WTC11 (cell line): Measurements from ENCODE around the gene EOLA1.
"Not testable (repeated sequence)": the region's sequence is repeated elsewhere in the genome, so short reads cannot be mapped to it uniquely, and the experiment has no call there.

Source experiments
- TF ChIP-seq, protein P1 (sequence below): sonication (generic); formaldehyde crosslinking; IDR thresholded peaks from 2 replicates; pipeline ENCODE4 v1.8.0; 2023; ENCODE audit warnings: missing genetic modification reagents, mild to moderate bottlenecking, borderline replicate concordance
- TF ChIP-seq, protein P2 (sequence below): fragments of 200-600 bp; IDR thresholded peaks from 2 replicates; pipeline ENCODE4 v1.8.0; 2022; ENCODE audit warnings: antibody characterized with exemption
- TF ChIP-seq, protein P3 (sequence below): sonication (generic); formaldehyde crosslinking; IDR thresholded peaks from 2 replicates; pipeline ENCODE4 v1.8.1; 2023; ENCODE audit warnings: mild to moderate bottlenecking, missing genetic modification reagents, moderate library complexity

DNA sequence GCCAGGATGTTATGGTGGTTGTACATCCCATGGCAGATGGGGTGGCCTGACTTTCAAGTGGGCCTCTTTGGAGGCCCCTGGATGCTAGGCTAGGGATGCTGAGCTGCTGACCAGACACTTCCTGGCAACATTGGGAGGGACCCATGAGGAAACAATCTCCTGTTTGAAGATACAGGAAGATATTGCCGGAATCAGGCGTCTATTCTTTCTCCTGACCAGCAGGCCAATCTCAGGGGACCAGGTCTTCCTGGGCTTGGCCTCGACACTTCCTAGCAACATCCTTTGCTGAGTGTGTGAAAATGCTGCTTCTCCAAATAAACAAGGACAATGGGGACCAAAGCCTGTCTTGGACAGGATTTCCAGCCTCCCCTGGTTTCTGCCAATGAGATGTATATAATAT lies 7.0 kb downstream of the EOLA1 start:
- TF ChIP-seq, protein P1, sequence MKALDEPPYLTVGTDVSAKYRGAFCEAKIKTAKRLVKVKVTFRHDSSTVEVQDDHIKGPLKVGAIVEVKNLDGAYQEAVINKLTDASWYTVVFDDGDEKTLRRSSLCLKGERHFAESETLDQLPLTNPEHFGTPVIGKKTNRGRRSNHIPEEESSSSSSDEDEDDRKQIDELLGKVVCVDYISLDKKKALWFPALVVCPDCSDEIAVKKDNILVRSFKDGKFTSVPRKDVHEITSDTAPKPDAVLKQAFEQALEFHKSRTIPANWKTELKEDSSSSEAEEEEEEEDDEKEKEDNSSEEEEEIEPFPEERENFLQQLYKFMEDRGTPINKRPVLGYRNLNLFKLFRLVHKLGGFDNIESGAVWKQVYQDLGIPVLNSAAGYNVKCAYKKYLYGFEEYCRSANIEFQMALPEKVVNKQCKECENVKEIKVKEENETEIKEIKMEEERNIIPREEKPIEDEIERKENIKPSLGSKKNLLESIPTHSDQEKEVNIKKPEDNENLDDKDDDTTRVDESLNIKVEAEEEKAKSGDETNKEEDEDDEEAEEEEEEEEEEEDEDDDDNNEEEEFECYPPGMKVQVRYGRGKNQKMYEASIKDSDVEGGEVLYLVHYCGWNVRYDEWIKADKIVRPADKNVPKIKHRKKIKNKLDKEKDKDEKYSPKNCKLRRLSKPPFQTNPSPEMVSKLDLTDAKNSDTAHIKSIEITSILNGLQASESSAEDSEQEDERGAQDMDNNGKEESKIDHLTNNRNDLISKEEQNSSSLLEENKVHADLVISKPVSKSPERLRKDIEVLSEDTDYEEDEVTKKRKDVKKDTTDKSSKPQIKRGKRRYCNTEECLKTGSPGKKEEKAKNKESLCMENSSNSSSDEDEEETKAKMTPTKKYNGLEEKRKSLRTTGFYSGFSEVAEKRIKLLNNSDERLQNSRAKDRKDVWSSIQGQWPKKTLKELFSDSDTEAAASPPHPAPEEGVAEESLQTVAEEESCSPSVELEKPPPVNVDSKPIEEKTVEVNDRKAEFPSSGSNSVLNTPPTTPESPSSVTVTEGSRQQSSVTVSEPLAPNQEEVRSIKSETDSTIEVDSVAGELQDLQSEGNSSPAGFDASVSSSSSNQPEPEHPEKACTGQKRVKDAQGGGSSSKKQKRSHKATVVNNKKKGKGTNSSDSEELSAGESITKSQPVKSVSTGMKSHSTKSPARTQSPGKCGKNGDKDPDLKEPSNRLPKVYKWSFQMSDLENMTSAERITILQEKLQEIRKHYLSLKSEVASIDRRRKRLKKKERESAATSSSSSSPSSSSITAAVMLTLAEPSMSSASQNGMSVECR (CRISPR knock-in tag) = not testable (repeated sequence)
- TF ChIP-seq, protein P2, sequence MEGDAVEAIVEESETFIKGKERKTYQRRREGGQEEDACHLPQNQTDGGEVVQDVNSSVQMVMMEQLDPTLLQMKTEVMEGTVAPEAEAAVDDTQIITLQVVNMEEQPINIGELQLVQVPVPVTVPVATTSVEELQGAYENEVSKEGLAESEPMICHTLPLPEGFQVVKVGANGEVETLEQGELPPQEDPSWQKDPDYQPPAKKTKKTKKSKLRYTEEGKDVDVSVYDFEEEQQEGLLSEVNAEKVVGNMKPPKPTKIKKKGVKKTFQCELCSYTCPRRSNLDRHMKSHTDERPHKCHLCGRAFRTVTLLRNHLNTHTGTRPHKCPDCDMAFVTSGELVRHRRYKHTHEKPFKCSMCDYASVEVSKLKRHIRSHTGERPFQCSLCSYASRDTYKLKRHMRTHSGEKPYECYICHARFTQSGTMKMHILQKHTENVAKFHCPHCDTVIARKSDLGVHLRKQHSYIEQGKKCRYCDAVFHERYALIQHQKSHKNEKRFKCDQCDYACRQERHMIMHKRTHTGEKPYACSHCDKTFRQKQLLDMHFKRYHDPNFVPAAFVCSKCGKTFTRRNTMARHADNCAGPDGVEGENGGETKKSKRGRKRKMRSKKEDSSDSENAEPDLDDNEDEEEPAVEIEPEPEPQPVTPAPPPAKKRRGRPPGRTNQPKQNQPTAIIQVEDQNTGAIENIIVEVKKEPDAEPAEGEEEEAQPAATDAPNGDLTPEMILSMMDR = not testable (repeated sequence)
- TF ChIP-seq, protein P3, sequence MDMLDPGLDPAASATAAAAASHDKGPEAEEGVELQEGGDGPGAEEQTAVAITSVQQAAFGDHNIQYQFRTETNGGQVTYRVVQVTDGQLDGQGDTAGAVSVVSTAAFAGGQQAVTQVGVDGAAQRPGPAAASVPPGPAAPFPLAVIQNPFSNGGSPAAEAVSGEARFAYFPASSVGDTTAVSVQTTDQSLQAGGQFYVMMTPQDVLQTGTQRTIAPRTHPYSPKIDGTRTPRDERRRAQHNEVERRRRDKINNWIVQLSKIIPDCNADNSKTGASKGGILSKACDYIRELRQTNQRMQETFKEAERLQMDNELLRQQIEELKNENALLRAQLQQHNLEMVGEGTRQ (CRISPR knock-in tag) = not testable (repeated sequence)
